Liver (tissue), 9 donors: ENCODE measurements around the gene PAPPA. TPM values are rescaled to one million over a fixed set of nuclear protein-coding genes. Genes with fewer than 3 reads are reported as not detected.

Experiments
- DNase-seq: peaks from one replicate; pipeline ENCODE4 v3.0.0-alpha.2; 2017; ENCODE audit warnings: low spot score
- H3K27ac ChIP-seq, 2 donors: one replicate each; pipeline ENCODE4 v1.7.0; 2013; ENCODE audit warnings: inconsistent platforms in 2 of 2, low read length in 2 of 2, control low read depth in 1 of 2, low read depth in 1 of 2, mild to moderate bottlenecking in 1 of 2
- H3K27me3 ChIP-seq, 4 donors: one replicate each; pipeline versions ENCODE4 v1.6.1 to v1.7.0; 2013; ENCODE audit warnings: low read length in 3 of 4, inconsistent platforms in 1 of 4, mild to moderate bottlenecking in 1 of 4, moderate library complexity in 1 of 4; ENCODE audit not compliant: control insufficient read depth in 4 of 4, insufficient read depth in 4 of 4
- H3K36me3 ChIP-seq, 4 donors: one replicate each; pipeline versions ENCODE4 v1.6.1 to v1.7.0; 2013; ENCODE audit warnings: low read length in 3 of 4, mild to moderate bottlenecking in 3 of 4, low read depth in 1 of 4, moderate library complexity in 1 of 4; ENCODE audit not compliant: control insufficient read depth in 4 of 4, insufficient read depth in 3 of 4
- H3K4me1 ChIP-seq, 4 donors: one replicate each; pipeline versions ENCODE4 v1.6.1 to v1.7.0; 2013; ENCODE audit warnings: low read length in 3 of 4, mild to moderate bottlenecking in 3 of 4, moderate library complexity in 1 of 4; ENCODE audit not compliant: control insufficient read depth in 4 of 4, insufficient read depth in 4 of 4
- H3K4me3 ChIP-seq, 3 donors: one replicate each; pipeline versions ENCODE4 v1.6.1 to v1.7.0; 2013; ENCODE audit warnings: low read length in 3 of 3, control low read depth in 1 of 3, low read depth in 1 of 3, mild to moderate bottlenecking in 1 of 3
- H3K9ac ChIP-seq, 2 donors: one replicate each; pipeline ENCODE4 v1.7.0; 2013; ENCODE audit warnings: low read length in 2 of 2, mild to moderate bottlenecking in 2 of 2, moderate library complexity in 2 of 2, control low read depth in 1 of 2, low read depth in 1 of 2
- H3K9me3 ChIP-seq, 4 donors: one replicate each; pipeline versions ENCODE4 v1.6.1 to v1.7.0; 2013; ENCODE audit warnings: low read length in 3 of 4; ENCODE audit not compliant: control insufficient read depth in 4 of 4
- ATF3 ChIP-seq: IDR thresholded peaks from 2 replicates; pipeline ENCODE4 v1.6.1; 2016; ENCODE audit warnings: antibody characterized with exemption
- EGR1 ChIP-seq, 2 donors: IDR thresholded peaks; 2 replicates each; pipeline ENCODE4 v1.6.1; 2016 to 2018; ENCODE audit warnings: antibody characterized with exemption in 2 of 2, low read depth in 2 of 2
- FOXA1 ChIP-seq: IDR thresholded peaks from 2 replicates; pipeline ENCODE4 v1.6.1; 2016; ENCODE audit warnings: antibody characterized with exemption
- FOXA2 ChIP-seq: IDR thresholded peaks from 2 replicates; pipeline ENCODE4 v1.6.1; 2016; ENCODE audit warnings: antibody characterized with exemption
- GABPA ChIP-seq, 2 donors: IDR thresholded peaks in 1 of 2; conservative IDR thresholded peaks in 1 of 2; 2 replicates each; pipeline ENCODE4 v1.6.1; 2016; ENCODE audit warnings: antibody characterized with exemption in 2 of 2, mild to moderate bottlenecking in 1 of 2, moderate library complexity in 1 of 2
- HNF4A ChIP-seq, 2 donors: conservative IDR thresholded peaks; 2 replicates each; pipeline ENCODE4 v1.6.1; 2016; ENCODE audit warnings: antibody characterized with exemption in 2 of 2, mild to moderate bottlenecking in 2 of 2
- HNF4G ChIP-seq: IDR thresholded peaks from 2 replicates; pipeline ENCODE4 v1.6.1; 2016; ENCODE audit warnings: antibody characterized with exemption
- JUND ChIP-seq, 2 donors: IDR thresholded peaks; 2 replicates each; pipeline ENCODE4 v1.6.1; 2016; ENCODE audit warnings: antibody characterized with exemption in 2 of 2
- MAX ChIP-seq: IDR thresholded peaks from 2 replicates; pipeline ENCODE4 v1.6.1; 2016; ENCODE audit warnings: antibody characterized with exemption
- NR2F2 ChIP-seq: IDR thresholded peaks from 2 replicates; pipeline ENCODE4 v1.6.1; 2016; ENCODE audit warnings: antibody characterized with exemption
- RAD21 ChIP-seq, 2 donors: IDR thresholded peaks; 2 replicates each; pipeline ENCODE4 v1.6.1; 2016; ENCODE audit warnings: antibody characterized with exemption in 2 of 2, mild to moderate bottlenecking in 2 of 2
- REST ChIP-seq: IDR thresholded peaks from 2 replicates; pipeline ENCODE4 v1.6.1; 2016; ENCODE audit warnings: antibody characterized with exemption, mild to moderate bottlenecking
- RXRA ChIP-seq, 2 donors: IDR thresholded peaks; 2 replicates each; pipeline ENCODE4 v1.6.1; 2017 to 2018; ENCODE audit warnings: antibody characterized with exemption in 2 of 2, mild to moderate bottlenecking in 1 of 2
- SP1 ChIP-seq: IDR thresholded peaks from 2 replicates; pipeline ENCODE4 v1.6.1; 2018; ENCODE audit warnings: antibody characterized with exemption, mild to moderate bottlenecking
- TAF1 ChIP-seq: conservative IDR thresholded peaks from 2 replicates; pipeline ENCODE4 v1.6.1; 2016; ENCODE audit warnings: antibody characterized with exemption, mild to moderate bottlenecking
- YY1 ChIP-seq: IDR thresholded peaks from 2 replicates; pipeline ENCODE4 v1.6.1; 2016; ENCODE audit warnings: antibody characterized with exemption, mild to moderate bottlenecking
- ZBTB33 ChIP-seq: IDR thresholded peaks from 2 replicates; pipeline ENCODE4 v1.6.1; 2016; ENCODE audit warnings: antibody characterized with exemption
- WGBS: extraction: QIAGEN DNeasy Blood & Tissue Kit; methylation state at CpG from one replicate; pipeline ENCODE4 v1.1.7; 2013; 5-methylcytosine and 5-hydroxymethylcytosine counted together
- polyA plus RNA-seq, 2 donors: library from polyadenylated mRNA; stranded (reverse) in 1 of 2; unstranded in 1 of 2; fragments of 200-250 nt in 1 of 2; fragments of >200 nt in 1 of 2; fragmentation: Nextera tagmentation in 1 of 2; extraction: Ambion mirVana in 1 of 2; gene quantifications; one replicate each; pipeline versions ENCODE4 v1.2.1 to v1.2.3, GENCODE V29; 2013 to 2015
- total RNA-seq, 2 donors: library from RNA; depleted of rRNA; stranded (reverse); fragments of >200 nt; gene quantifications; one replicate each; pipeline ENCODE4 v1.2.3, GENCODE V29; 2014
- TF ChIP-seq, protein P1 (sequence below): fragments of 150-350 bp; IDR thresholded peaks from 2 replicates; pipeline ENCODE4 v1.5.1; 2017; ENCODE audit warnings: improper control_type of control experiment, low read depth, low read length; ENCODE audit not compliant: missing input control
- donor health status: healthy.
- donor health status: healthy.
- donor health status: healthy.
- donor health status: healthy.
- donor health status: healthy.

The PAPPA gene
- total and polyA plus RNA-seq, 4 donors, result 0.03 to 0.33 (median 0.20) TPM

DNA sequence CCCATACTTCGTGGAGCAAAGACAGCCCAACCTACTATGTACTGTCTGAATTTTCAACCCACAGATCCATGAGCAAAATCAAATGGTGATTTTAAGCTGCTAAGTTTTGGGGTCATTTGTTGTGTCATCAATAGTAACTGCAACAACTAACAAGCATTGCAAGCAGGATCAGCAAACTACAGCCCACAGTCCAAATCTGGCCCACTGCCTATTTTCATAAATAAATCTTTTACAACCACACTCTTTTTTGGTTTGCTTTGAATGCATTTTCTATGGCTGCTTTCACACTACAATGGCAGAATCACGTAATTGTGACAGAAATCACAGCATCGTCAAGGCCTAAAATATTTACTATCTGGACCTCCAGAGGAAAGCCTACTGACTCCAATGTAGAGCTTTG is 296.4 kb downstream of the PAPPA start:
- no peak for DNase-seq
- WGBS, result 94% methylated on average over 3 of the region's 3 CpGs
- no peak overlapping the region for H3K27ac ChIP-seq

DNA sequence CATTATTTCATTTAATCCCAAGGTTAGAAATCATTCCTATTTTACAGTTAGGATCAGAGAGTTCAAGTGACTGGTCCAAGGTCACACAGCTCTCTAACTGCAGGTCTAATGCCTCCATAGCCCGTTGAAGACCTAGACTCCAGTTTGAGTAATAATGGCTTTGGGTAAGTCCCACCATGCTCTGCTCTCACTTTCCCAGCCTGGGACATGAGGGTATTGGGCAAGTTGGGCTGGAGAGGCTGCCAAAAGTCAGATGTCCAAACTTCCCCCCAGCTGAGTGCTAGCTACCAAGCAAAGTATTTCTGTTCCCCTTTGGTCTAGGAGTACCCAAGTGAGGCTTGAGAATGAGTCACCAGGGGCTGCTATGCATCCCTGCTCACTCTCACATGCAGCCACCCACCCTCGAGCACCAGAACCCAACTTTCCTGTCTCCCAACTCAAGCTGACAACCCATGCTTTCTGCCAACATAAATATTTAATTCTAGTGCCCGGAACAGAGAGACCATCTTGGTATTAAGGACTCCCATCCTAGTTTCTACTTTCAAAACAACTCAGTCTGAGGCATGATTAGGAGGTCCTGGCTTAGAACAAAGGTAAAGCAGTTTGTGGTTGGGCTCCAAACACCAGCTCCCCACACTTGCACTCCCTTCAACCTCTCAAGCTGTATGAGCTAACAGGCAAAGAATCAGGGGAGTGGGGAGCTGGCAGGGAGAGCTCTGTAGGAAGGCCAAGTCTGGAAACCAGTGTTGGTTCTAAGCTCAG is 297.0 kb downstream of the PAPPA start:
- 58% methylated on average over 3 of the region's 3 CpGs for WGBS
- Histone ChIP-seq H3K27ac (no peak overlapping the region), H3K36me3 (no peaks in the 10 kb centered on the region), H3K4me1 (peaks cover 0 to 6% (median 0%) of the 10 kb centered on the region in 4 donors), H3K4me3 (no peak overlapping the region), H3K9me3 (no peaks in the 10 kb centered on the region), H3K9ac (no peak overlapping the region), H3K27me3 (no peaks in the 10 kb centered on the region)
- TF ChIP-seq NR2F2 (no peak), GABPA (IDR thresholded peaks at IDR 0.05 in 1 of 2, conservative IDR thresholded peaks at IDR 0.05 in 1 of 2) (no peak), HNF4G (no peak), YY1 (no peak), RXRA (IDR thresholded peaks at IDR 0.05) (no peak), SP1 (no peak), HNF4A (conservative IDR thresholded peaks at IDR 0.05) (no peak), EGR1 (IDR thresholded peaks at IDR 0.05; ENCODE audit: low read depth in 2 of 2) (no peak), FOXA1 (no peak), MAX (no peak), JUND (IDR thresholded peaks at IDR 0.05) (no peak), ATF3 (no peak), RAD21 (IDR thresholded peaks at IDR 0.05) (no peak), TAF1 (no peak), FOXA2 (no peak), REST (no peak), ZBTB33 (no peak)
- TF ChIP-seq, protein P1, sequence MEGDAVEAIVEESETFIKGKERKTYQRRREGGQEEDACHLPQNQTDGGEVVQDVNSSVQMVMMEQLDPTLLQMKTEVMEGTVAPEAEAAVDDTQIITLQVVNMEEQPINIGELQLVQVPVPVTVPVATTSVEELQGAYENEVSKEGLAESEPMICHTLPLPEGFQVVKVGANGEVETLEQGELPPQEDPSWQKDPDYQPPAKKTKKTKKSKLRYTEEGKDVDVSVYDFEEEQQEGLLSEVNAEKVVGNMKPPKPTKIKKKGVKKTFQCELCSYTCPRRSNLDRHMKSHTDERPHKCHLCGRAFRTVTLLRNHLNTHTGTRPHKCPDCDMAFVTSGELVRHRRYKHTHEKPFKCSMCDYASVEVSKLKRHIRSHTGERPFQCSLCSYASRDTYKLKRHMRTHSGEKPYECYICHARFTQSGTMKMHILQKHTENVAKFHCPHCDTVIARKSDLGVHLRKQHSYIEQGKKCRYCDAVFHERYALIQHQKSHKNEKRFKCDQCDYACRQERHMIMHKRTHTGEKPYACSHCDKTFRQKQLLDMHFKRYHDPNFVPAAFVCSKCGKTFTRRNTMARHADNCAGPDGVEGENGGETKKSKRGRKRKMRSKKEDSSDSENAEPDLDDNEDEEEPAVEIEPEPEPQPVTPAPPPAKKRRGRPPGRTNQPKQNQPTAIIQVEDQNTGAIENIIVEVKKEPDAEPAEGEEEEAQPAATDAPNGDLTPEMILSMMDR, result no peak
- DNase-seq, result no peak

More for the DNA sequence above, 296.4 kb downstream of the PAPPA start:
- no peaks in the 10 kb centered on the region for H3K36me3 ChIP-seq
- H3K9me3 ChIP-seq, result no peaks in the 10 kb centered on the region
- TF ChIP-seq NR2F2 (no peak), HNF4A (conservative IDR thresholded peaks at IDR 0.05) (no peak), EGR1 (IDR thresholded peaks at IDR 0.05; ENCODE audit: low read depth in 2 of 2) (no peak), FOXA1 (no peak), MAX (no peak), JUND (IDR thresholded peaks at IDR 0.05) (no peak), TAF1 (no peak)
- H3K9ac ChIP-seq, result no peak overlapping the region
- H3K4me3 ChIP-seq, result no peak overlapping the region
- H3K27me3 ChIP-seq, result no peaks in the 10 kb centered on the region
- peaks cover 0 to 6% (median 0%) of the 10 kb centered on the region in 4 donors for H3K4me1 ChIP-seq
